Suppressor macrophage (primary cell): Measurements from ENCODE around the gene FBLN2.

Experiments used
- DNase-seq, 4 experiments: peaks; one replicate each; pipeline ENCODE4 v3.0.0-alpha.2; 2020 to 2022

FBLN2 gene

GRCh38 chr3:13626396-13626795 is 77.5 kb downstream of the FBLN2 start:
- no peak for DNase-seq

- no peak for DNase-seq
These were observed 78.1 kb downstream of the FBLN2 start for GRCh38 chr3:13626915-13627460.

GRCh38 chr3:13627681-13628080 is 78.8 kb downstream of the FBLN2 start:
- no peak for DNase-seq

GRCh38 chr3:13628432-13628831 is 79.5 kb downstream of the FBLN2 start:
- no peak for DNase-seq

- no peak for DNase-seq
These were observed 80.1 kb downstream of the FBLN2 start for GRCh38 chr3:13628841-13629551.

- DNase-seq, result no peak
These were observed 80.7 kb downstream of the FBLN2 start for GRCh38 chr3:13629644-13630043.

GRCh38 chr3:13631256-13631655 is 82.3 kb downstream of the FBLN2 start:
- DNase-seq, result no peak

- DNase-seq, result no peak
These were observed 84.3 kb downstream of the FBLN2 start for GRCh38 chr3:13633176-13633575.

GRCh38 chr3:13634151-13634550 is 85.2 kb downstream of the FBLN2 start:
- DNase-seq, result no peak

- no peak for DNase-seq
These were observed 85.7 kb downstream of the FBLN2 start for GRCh38 chr3:13634615-13635014.

GRCh38 chr3:13636186-13636585 is 87.3 kb downstream of the FBLN2 start:
- no peak for DNase-seq

GRCh38 chr3:13636874-13637273 is 87.9 kb downstream of the FBLN2 start:
- no peak for DNase-seq

GRCh38 chr3:13637311-13637891 is 88.5 kb downstream of the FBLN2 start:
- no peak for DNase-seq

GRCh38 chr3:13637953-13638352 is 89.0 kb downstream of the FBLN2 start:
- no peak for DNase-seq

- DNase-seq, result no peak
These were observed 90.0 kb downstream of the FBLN2 start for GRCh38 chr3:13638927-13639326.

GRCh38 chr3:13642597-13642996 is 93.7 kb downstream of the FBLN2 start:
- DNase-seq, result no peak

GRCh38 chr3:13644341-13645117 is 95.6 kb downstream of the FBLN2 start:
- peak in 1 of 4 experiments; percentile 4 for DNase-seq

GRCh38 chr3:13645801-13646637 is 97.1 kb downstream of the FBLN2 start:
- no peak for DNase-seq

- peak; percentile 20 to 53 (median 46) for DNase-seq
These were observed 98.6 kb downstream of the FBLN2 start for GRCh38 chr3:13647298-13648059.

- peak; percentile 75 to 91 (median 88) for DNase-seq
These were observed 99.4 kb downstream of the FBLN2 start for GRCh38 chr3:13648060-13649001.
